ENCODE data around the gene S100Z.
"Not testable (repeated sequence)": the region's sequence is repeated elsewhere in the genome, so short reads cannot be mapped to it uniquely, and the experiment has no call there.

Gene S100Z

DNA sequence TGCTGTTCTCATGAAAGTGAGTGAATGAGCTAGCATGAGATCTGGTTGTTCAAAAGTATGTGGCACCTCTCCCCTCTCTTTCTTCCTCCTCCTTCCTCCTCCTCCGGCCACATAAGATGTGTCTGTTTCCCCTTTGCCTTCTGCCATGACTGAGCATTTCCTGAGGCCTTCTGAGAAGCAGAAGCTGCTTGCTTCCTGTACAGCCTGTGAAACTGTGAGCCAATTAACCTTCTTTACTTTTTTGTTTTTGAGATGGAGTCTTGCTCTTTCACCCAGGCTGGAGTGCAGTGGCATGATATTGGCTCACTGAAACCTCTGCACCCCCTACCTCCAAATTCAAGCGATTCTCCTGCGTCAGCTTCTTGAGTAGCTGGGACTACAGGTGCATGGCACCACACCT is 6.1 kb downstream of the S100Z start:
- no peak for DNase-seq (ENCODE audit: low read depth)
- no peak overlapping the region for H3K9ac ChIP-seq (ENCODE audit: low read length)
- H3K36me3 ChIP-seq (ENCODE audit: control insufficient read depth, insufficient read depth, low read length, severe bottlenecking) = no peaks in the 10 kb centered on the region
- H3K9me3 ChIP-seq (ENCODE audit: control insufficient read depth, low read length) = no peaks in the 10 kb centered on the region
- no peaks in the 10 kb centered on the region for H3K27me3 ChIP-seq (replicated peaks; ENCODE audit: control insufficient read depth, insufficient read depth, low read length)
- no peak overlapping the region for H3K4me3 ChIP-seq (ENCODE audit: low read length)
- no peaks in the 10 kb centered on the region for H3K4me1 ChIP-seq (ENCODE audit: control insufficient read depth, insufficient read depth, low read length)

DNA sequence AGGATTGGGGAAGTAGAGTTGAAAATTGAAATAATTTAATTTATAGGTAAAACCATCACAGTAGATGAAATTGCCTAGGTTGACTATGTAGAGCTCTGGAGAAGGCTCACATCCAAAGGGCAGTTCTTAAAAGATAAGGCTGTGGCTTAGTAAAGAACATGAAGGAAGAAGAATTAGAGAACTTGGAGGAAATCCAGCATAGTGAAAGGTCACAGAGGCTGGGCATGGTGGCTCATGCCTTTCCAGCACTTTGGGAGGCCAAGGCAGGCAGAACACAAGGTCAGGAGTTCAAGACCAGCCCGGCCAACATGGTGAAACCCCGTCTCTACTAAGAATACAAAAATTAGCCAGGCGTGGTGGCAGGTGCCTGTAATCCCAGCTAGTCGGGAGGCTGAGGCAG is 7.0 kb downstream of the S100Z start:
- H3K9ac ChIP-seq (ENCODE audit: low read length); H3K36me3 ChIP-seq (ENCODE audit: control insufficient read depth, insufficient read depth, low read length, severe bottlenecking); H3K27me3 ChIP-seq (replicated peaks; ENCODE audit: control insufficient read depth, insufficient read depth, low read length); DNase-seq (ENCODE audit: low read depth); H3K4me3 ChIP-seq (ENCODE audit: low read length); H3K9me3 ChIP-seq (ENCODE audit: control insufficient read depth, low read length); H3K4me1 ChIP-seq (ENCODE audit: control insufficient read depth, insufficient read depth, low read length): not testable (repeated sequence)

DNA sequence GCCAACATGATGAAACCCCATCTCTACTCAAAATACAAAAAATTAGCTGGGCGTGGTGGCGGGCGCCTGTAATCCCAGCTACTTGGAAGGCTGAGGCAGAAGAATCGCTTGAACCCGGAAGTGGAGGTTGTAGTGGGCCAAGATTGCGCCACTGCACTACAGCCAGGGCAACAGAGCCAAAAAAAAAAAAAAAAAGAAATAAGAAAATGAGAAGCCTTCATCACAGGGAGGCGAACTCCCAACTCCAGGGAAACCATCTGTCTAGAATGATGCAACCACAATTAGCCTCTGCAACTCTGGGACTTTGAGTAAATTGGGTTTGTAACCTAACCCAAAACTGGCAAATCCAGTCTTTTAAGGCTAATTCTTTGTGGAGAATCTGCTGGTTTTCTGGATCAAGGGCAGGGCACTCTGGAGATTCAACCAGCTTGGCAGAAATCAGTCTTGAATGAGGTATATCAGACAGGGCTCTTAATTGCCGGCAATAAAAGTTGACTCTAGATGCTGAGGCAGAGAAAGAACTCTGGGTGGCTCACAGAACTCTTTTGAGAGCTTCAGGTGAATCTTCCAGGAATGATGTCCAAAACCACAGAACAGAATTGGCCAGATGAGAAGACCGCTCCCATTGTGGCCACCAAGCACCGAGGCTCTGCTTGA is 9.9 kb downstream of the S100Z start:
- Histone ChIP-seq H3K4me3 (ENCODE audit: low read length) (no peak overlapping the region), H3K9ac (ENCODE audit: low read length) (no peak overlapping the region), H3K4me1 (ENCODE audit: control insufficient read depth, insufficient read depth, low read length) (peaks cover 7% of the 10 kb centered on the region), H3K9me3 (ENCODE audit: control insufficient read depth, low read length) (no peaks in the 10 kb centered on the region), H3K36me3 (ENCODE audit: control insufficient read depth, insufficient read depth, low read length, severe bottlenecking) (no peaks in the 10 kb centered on the region), H3K27me3 (replicated peaks; ENCODE audit: control insufficient read depth, insufficient read depth, low read length) (no peaks in the 10 kb centered on the region)
- DNase-seq (ENCODE audit: low read depth) = peak; percentile 22

DNA sequence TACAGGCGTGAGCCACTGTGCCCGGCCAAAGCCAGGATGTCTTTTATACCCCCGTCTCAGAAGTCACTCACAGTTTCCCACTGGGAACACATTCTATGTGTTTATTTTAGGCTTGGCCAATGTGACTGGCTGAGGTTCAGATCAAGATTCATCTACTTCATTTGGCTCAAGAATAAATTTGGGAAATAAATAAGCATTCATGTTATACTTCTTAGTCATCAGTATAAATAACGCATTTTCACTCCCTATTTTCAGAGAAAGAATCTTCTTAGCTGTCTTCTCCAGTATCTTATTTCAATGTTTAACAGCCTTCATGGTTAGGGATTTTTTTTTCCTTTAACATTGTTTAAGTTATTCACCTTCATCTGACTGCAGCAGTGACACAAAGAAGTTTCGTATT is 11.8 kb downstream of the S100Z start:
- H3K36me3 ChIP-seq (ENCODE audit: control insufficient read depth, insufficient read depth, low read length, severe bottlenecking) = no peaks in the 10 kb centered on the region

DNA sequence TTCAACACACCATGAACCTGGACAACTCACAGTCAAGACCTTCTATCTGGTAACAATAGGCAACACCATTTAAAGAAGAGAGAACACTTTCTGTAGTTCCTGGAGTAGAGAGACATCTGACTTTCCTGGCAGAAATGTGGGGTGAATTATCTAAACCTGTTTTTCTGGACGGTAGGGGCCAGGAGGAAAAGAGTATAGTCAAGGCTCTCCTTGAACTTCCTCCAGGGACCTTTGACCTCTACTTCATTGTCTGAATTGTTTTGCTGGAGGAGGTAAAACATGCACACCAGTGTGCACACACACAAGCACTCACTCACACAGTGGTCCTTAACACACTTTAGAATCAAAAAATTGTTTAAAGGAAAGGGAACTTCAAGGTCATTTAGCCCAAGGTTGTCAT is 13.2 kb downstream of the S100Z start:
- Histone ChIP-seq H3K9ac (ENCODE audit: low read length) (no peak overlapping the region), H3K9me3 (ENCODE audit: control insufficient read depth, low read length) (no peaks in the 10 kb centered on the region), H3K4me1 (ENCODE audit: control insufficient read depth, insufficient read depth, low read length) (peaks cover 7% of the 10 kb centered on the region), H3K36me3 (ENCODE audit: control insufficient read depth, insufficient read depth, low read length, severe bottlenecking) (no peaks in the 10 kb centered on the region), H3K27me3 (replicated peaks; ENCODE audit: control insufficient read depth, insufficient read depth, low read length) (no peaks in the 10 kb centered on the region), H3K4me3 (ENCODE audit: low read length) (no peak overlapping the region)
- DNase-seq (ENCODE audit: low read depth) = no peak

More for the DNA sequence above, 11.8 kb downstream of the S100Z start:
- H3K9ac ChIP-seq (ENCODE audit: low read length) = no peak overlapping the region
- H3K4me1 ChIP-seq (ENCODE audit: control insufficient read depth, insufficient read depth, low read length) = peaks cover 7% of the 10 kb centered on the region
- DNase-seq (ENCODE audit: low read depth) = peak; percentile 4
- H3K9me3 ChIP-seq (ENCODE audit: control insufficient read depth, low read length) = no peaks in the 10 kb centered on the region
- no peaks in the 10 kb centered on the region for H3K27me3 ChIP-seq (replicated peaks; ENCODE audit: control insufficient read depth, insufficient read depth, low read length)
- no peak overlapping the region for H3K4me3 ChIP-seq (ENCODE audit: low read length)

DNA sequence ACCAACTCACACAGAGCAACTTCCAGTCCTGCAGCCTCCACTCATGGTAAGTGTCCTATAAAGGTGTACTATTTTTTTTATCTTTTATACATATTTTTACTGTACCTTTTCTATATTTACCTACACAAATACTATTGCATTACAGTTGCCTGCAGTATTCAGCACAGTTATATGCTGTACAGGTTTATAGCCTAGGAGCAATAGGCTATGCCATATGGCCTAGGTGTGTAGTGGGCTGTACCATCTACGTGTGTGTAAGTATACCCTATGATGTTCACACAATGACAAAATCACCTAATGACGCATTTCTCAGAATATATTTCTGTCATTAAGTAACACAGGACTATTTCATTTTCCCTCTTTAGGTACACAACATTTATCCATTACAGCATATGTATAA is 16.7 kb downstream of the S100Z start:
- Histone ChIP-seq H3K4me3 (ENCODE audit: low read length) (no peak overlapping the region), H3K9ac (ENCODE audit: low read length) (no peak overlapping the region), H3K36me3 (ENCODE audit: control insufficient read depth, insufficient read depth, low read length, severe bottlenecking) (no peaks in the 10 kb centered on the region), H3K4me1 (ENCODE audit: control insufficient read depth, insufficient read depth, low read length) (peaks cover 6% of the 10 kb centered on the region), H3K27me3 (replicated peaks; ENCODE audit: control insufficient read depth, insufficient read depth, low read length) (no peaks in the 10 kb centered on the region), H3K9me3 (ENCODE audit: control insufficient read depth, low read length) (no peaks in the 10 kb centered on the region)
- no peak for DNase-seq (ENCODE audit: low read depth)

DNA sequence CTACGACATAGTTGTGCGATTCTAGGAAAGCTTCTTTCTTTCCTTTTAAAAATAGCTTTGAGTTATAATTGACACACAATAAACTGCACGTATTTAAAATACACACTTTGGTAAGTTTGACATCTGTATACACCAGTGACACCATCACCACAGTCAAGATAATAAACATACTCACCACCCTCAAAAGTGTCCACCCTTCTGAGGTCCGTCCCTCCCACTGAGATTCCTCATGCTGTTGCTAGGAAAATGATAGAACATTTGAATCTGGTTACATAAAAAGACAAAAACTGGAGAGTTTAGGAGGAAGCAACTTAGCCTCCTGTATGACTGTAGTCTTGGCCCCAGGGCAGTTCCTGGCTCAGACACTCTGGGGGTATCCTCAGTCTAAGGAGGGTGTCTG is 17.2 kb downstream of the S100Z start:
- Histone ChIP-seq H3K9me3 (ENCODE audit: control insufficient read depth, low read length) (no peaks in the 10 kb centered on the region), H3K4me3 (ENCODE audit: low read length) (no peak overlapping the region), H3K4me1 (ENCODE audit: control insufficient read depth, insufficient read depth, low read length) (peaks cover 1% of the 10 kb centered on the region), H3K9ac (ENCODE audit: low read length) (peak overlapping the region; percentile 42), H3K27me3 (replicated peaks; ENCODE audit: control insufficient read depth, insufficient read depth, low read length) (no peaks in the 10 kb centered on the region), H3K36me3 (ENCODE audit: control insufficient read depth, insufficient read depth, low read length, severe bottlenecking) (no peaks in the 10 kb centered on the region)
- DNase-seq (ENCODE audit: low read depth) = no peak

DNA sequence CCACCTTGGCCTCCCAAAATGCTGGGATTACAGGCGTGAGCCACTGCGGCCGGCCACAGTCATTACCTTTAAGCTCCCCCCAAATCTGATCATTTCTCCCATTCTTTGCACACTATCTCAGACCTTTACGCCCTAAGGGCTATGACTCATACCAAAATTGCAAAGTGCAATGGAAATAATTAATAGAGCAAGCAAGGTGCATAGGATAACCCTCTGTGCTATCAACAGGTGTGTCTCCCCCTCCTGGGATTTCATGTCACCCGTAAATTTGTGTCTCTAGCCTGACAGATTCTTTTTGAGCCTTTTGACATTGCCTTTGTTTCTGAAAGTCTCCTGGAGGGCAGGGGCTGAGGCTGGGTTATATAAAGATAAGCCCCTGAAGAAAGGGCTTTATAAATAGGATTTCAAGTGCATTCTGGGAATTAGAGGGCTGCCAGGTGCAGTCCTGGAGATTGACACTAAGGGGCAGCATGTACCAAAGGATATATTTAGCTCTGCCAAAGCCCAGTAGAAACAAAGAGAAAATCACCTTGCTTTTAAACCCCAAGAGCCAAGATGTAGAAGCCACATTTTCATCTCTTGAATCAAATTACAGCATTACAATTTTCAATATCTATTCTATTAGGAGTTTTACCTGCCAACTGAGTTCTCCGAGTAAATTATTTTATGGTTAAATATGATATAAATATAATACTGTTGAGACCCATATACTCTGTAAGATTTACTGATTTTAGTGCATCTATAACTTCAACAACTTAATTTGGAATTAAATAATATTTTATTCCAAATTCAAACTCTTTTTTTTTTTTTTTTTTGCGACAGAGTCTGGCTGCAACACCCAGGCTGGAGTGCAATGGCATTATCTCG is 18.2 kb downstream of the S100Z start:
- Histone ChIP-seq H3K36me3 (ENCODE audit: control insufficient read depth, insufficient read depth, low read length, severe bottlenecking) (no peaks in the 10 kb centered on the region), H3K9me3 (ENCODE audit: control insufficient read depth, low read length) (no peaks in the 10 kb centered on the region), H3K4me3 (ENCODE audit: low read length) (no peak overlapping the region), H3K4me1 (ENCODE audit: control insufficient read depth, insufficient read depth, low read length) (no peaks in the 10 kb centered on the region), H3K27me3 (replicated peaks; ENCODE audit: control insufficient read depth, insufficient read depth, low read length) (no peaks in the 10 kb centered on the region), H3K9ac (ENCODE audit: low read length) (no peak overlapping the region)
- DNase-seq (ENCODE audit: low read depth) = peak; percentile 83

DNA sequence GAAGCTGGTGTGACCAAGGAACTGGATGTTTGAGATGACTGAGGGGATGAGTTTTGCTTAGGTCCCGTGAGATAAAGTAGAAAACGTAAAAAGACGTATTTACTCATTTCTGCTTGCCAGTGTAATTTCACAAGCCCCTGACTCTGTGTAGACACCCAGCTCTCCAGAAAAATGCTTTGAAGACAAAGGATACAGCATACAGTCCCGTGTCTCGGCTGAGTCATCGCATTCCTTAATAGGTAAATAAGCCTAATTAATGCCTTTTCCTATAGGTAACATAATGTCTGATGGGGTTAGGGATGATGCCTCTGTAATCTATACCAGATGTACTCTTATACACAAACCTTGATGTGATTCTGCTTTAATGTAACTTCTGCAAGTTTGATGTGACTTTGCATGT is 20.2 kb downstream of the S100Z start:
- Histone ChIP-seq H3K9me3 (ENCODE audit: control insufficient read depth, low read length) (no peaks in the 10 kb centered on the region), H3K4me3 (ENCODE audit: low read length) (no peak overlapping the region)
- no peak for DNase-seq (ENCODE audit: low read depth)

DNA sequence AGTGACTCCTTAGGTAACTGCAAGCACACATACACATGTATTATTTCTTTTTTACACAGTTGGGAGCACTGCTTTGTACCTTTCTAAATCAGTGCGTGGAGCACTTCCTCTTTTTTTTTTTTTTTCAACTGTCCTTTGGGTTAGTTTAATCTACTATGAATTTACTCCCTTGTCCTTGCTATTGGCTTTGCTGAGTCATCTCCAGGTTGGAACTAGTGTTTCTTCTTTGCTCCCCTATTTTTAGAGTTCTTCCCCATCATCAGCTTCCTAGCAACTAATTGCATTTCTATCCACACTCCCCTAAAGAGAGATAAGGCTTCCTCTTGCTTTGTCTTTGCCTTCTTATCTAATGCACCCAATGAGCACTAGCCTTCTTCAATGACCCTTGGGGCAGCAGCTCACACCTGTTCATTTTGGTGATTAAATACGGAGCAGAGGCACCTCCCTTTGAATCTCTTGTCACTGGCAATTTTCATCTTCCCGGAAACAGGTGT is 24.3 kb downstream of the S100Z start:
- no peak for DNase-seq (ENCODE audit: low read depth)
- H3K4me3 ChIP-seq (ENCODE audit: low read length) = no peak overlapping the region

More for the DNA sequence above, 20.2 kb downstream of the S100Z start:
- Histone ChIP-seq H3K4me1 (ENCODE audit: control insufficient read depth, insufficient read depth, low read length) (no peaks in the 10 kb centered on the region), H3K36me3 (ENCODE audit: control insufficient read depth, insufficient read depth, low read length, severe bottlenecking) (no peaks in the 10 kb centered on the region), H3K27me3 (replicated peaks; ENCODE audit: control insufficient read depth, insufficient read depth, low read length) (no peaks in the 10 kb centered on the region), H3K9ac (ENCODE audit: low read length) (no peak overlapping the region)

DNA sequence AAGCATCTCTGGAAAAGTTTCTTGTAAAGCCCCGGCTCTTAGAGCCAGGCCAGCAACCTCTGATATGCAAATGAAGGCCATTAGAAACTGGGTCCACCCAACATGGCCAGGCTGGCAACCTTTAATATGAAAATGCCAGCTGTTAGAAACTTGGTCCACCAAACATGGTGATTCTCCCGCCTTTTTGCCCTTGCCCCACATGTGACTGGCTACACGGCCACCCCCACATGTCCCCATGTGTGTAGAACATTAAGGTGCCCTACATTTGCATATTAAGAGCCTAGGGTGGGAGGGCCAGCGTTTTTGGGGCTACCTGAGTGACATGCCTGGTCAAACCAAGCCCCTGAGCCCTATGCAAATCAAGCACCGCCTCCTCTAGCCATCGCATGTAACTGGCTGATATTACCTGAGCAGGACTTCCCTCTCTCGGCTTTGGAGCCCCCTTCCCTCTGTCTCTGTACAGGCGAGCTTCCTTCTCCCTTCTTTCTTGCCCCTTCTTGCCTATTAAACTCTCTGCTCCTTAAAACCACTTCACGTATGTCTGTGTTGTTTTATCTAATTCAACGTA is 39.0 kb downstream of the S100Z start:
- no peak overlapping the region for H3K9ac ChIP-seq (ENCODE audit: low read length)
- peaks cover 16% of the 10 kb centered on the region for H3K27me3 ChIP-seq (replicated peaks; ENCODE audit: control insufficient read depth, insufficient read depth, low read length)
- no peak overlapping the region for H3K4me3 ChIP-seq (ENCODE audit: low read length)
- H3K36me3 ChIP-seq (ENCODE audit: control insufficient read depth, insufficient read depth, low read length, severe bottlenecking) = no peaks in the 10 kb centered on the region
- no peak for DNase-seq (ENCODE audit: low read depth)
- H3K4me1 ChIP-seq (ENCODE audit: control insufficient read depth, insufficient read depth, low read length) = no peaks in the 10 kb centered on the region
- H3K9me3 ChIP-seq (ENCODE audit: control insufficient read depth, low read length) = peaks cover 3% of the 10 kb centered on the region

More for the DNA sequence above, 24.3 kb downstream of the S100Z start:
- H3K9ac ChIP-seq (ENCODE audit: low read length) = no peak overlapping the region
- H3K9me3 ChIP-seq (ENCODE audit: control insufficient read depth, low read length) = no peaks in the 10 kb centered on the region
- H3K36me3 ChIP-seq (ENCODE audit: control insufficient read depth, insufficient read depth, low read length, severe bottlenecking) = no peaks in the 10 kb centered on the region
- H3K27me3 ChIP-seq (replicated peaks; ENCODE audit: control insufficient read depth, insufficient read depth, low read length) = peaks cover 10% of the 10 kb centered on the region
- no peaks in the 10 kb centered on the region for H3K4me1 ChIP-seq (ENCODE audit: control insufficient read depth, insufficient read depth, low read length)
